HUES64 (cell line): ENCODE measurements around the gene IREB2. TPM values are rescaled to one million over a fixed set of nuclear protein-coding genes. Genes with fewer than 3 reads are reported as not detected.
A peak's percentile ranks its signal among the peaks of the same experiment; 100 is the strongest.

Source experiments
- H3K27ac ChIP-seq: 2 replicates; pipeline ENCODE4 v1.7.0; 2013; ENCODE audit warnings: low read depth, low read length, inconsistent platforms
- H3K27me3 ChIP-seq: 2 replicates; pipeline ENCODE4 v1.6.1; 2013; ENCODE audit warnings: mild to moderate bottlenecking, low read length; ENCODE audit not compliant: insufficient read depth
- H3K36me3 ChIP-seq: 2 replicates; pipeline ENCODE4 v1.6.1; 2013; ENCODE audit warnings: mild to moderate bottlenecking, low read length; ENCODE audit not compliant: insufficient read depth
- H3K4me1 ChIP-seq: 2 replicates; pipeline ENCODE4 v1.6.1; 2013; ENCODE audit warnings: mild to moderate bottlenecking, low read length, moderate library complexity; ENCODE audit not compliant: insufficient read depth
- H3K4me3 ChIP-seq: 2 replicates; pipeline ENCODE4 v1.5.1; 2013; ENCODE audit warnings: mild to moderate bottlenecking, low read length, moderate library complexity
- H3K9ac ChIP-seq: 2 replicates; pipeline ENCODE4 v1.6.1; 2013; ENCODE audit warnings: mild to moderate bottlenecking, low read depth, low read length
- H3K9me3 ChIP-seq: 2 replicates; pipeline ENCODE4 v1.6.1; 2013; ENCODE audit warnings: low read depth, low read length; ENCODE audit not compliant: insufficient read depth
- WGBS: fragments of 150-250, 120-280 bp; methylation state at CpG from one replicate; pipeline ENCODE4 v1.1.7; 2013; ENCODE audit warnings: missing lambda C conversion rate; 5-methylcytosine and 5-hydroxymethylcytosine counted together
- polyA plus RNA-seq, 2 experiments: library from polyadenylated mRNA; stranded (reverse); fragments of 50-300 nt; gene quantifications; one replicate each; pipeline ENCODE4 v1.2.3, GENCODE V29; 2013

Gene IREB2
- polyA plus RNA-seq (2013, experiment 1 of 2), result 44.8 TPM
- 46.3 TPM for polyA plus RNA-seq (2013, experiment 2 of 2)

- WGBS, result under 1% methylated on average over 78 of the region's 78 CpGs
- H3K27ac ChIP-seq, result peak within 1 kb of the TSS; percentile 95
- H3K4me1 ChIP-seq, result 0 out of 2 replicates have a peak, but pooled peaks cover 10% of the 10 kb centered on the region
- peak within 1 kb of the TSS; percentile 99 for H3K9ac ChIP-seq
- H3K9me3 ChIP-seq, result no peaks in the 10 kb centered on the region
- no peaks in the 10 kb centered on the region for H3K27me3 ChIP-seq
- peaks cover 35% of the 10 kb centered on the region for H3K36me3 ChIP-seq
- peak within 1 kb of the TSS; percentile 95 for H3K4me3 ChIP-seq
These were observed at the start of gene IREB2 for GRCh38 chr15:78437762-78438618. TSS of gene IREB2 (plus strand) at chr15:78438216. CDS start at chr15:78438338, 122 bp downstream.

GRCh38 chr15:78388865-78389264, 49.2 kb upstream of the IREB2 start:
- WGBS, result 88% methylated on average over 11 of the region's 12 CpGs
- Histone ChIP-seq H3K27ac (no peak overlapping the region), H3K4me1 (peaks cover 33% of the 10 kb centered on the region), H3K36me3 (no peaks in the 10 kb centered on the region), H3K4me3 (no peak overlapping the region), H3K9me3 (no peaks in the 10 kb centered on the region), H3K27me3 (no peaks in the 10 kb centered on the region), H3K9ac (no peak overlapping the region)

- Histone ChIP-seq H3K4me1 (peaks cover 38% of the 10 kb centered on the region), H3K9me3 (no peaks in the 10 kb centered on the region), H3K9ac (no peak overlapping the region), H3K4me3 (no peak overlapping the region), H3K27me3 (no peaks in the 10 kb centered on the region), H3K27ac (no peak overlapping the region), H3K36me3 (no peaks in the 10 kb centered on the region)
- WGBS, result 50% methylated on average over 7 of the region's 7 CpGs
These were observed 48.7 kb upstream of the IREB2 start for GRCh38 chr15:78389322-78389721.

- 90% methylated on average over 2 of the region's 2 CpGs for WGBS
- Histone ChIP-seq H3K4me3 (no peak overlapping the region), H3K36me3 (no peaks in the 10 kb centered on the region), H3K27ac (no peak overlapping the region), H3K9me3 (no peaks in the 10 kb centered on the region), H3K9ac (no peak overlapping the region), H3K4me1 (peaks cover 42% of the 10 kb centered on the region), H3K27me3 (no peaks in the 10 kb centered on the region)
These were observed 48.3 kb upstream of the IREB2 start for GRCh38 chr15:78389738-78390137.

GRCh38 chr15:78390242-78390641, 47.8 kb upstream of the IREB2 start:
- Histone ChIP-seq H3K9ac (no peak overlapping the region), H3K4me3 (no peak overlapping the region), H3K27ac (no peak overlapping the region), H3K36me3 (no peaks in the 10 kb centered on the region), H3K27me3 (no peaks in the 10 kb centered on the region), H3K4me1 (peaks cover 47% of the 10 kb centered on the region), H3K9me3 (no peaks in the 10 kb centered on the region)
- WGBS, result 88% methylated on average over 1 of the region's 1 CpG

- Histone ChIP-seq H3K36me3 (no peaks in the 10 kb centered on the region), H3K27me3 (no peaks in the 10 kb centered on the region), H3K27ac (no peak overlapping the region), H3K9me3 (no peaks in the 10 kb centered on the region), H3K9ac (no peak overlapping the region), H3K4me3 (no peak overlapping the region), H3K4me1 (peaks cover 52% of the 10 kb centered on the region)
- WGBS, result 100% methylated on average over 3 of the region's 3 CpGs
These were observed 47.2 kb upstream of the IREB2 start for GRCh38 chr15:78390826-78391225.

- no peaks in the 10 kb centered on the region for H3K27me3 ChIP-seq
- H3K4me3 ChIP-seq, result no peak overlapping the region
- H3K9me3 ChIP-seq, result no peaks in the 10 kb centered on the region
- H3K36me3 ChIP-seq, result no peaks in the 10 kb centered on the region
- H3K27ac ChIP-seq, result no peak overlapping the region
- 97% methylated on average over 3 of the region's 3 CpGs for WGBS
- H3K9ac ChIP-seq, result no peak overlapping the region
- H3K4me1 ChIP-seq, result peaks cover 46% of the 10 kb centered on the region
These were observed 46.2 kb upstream of the IREB2 start for GRCh38 chr15:78391781-78392180.

- H3K36me3 ChIP-seq, result no peaks in the 10 kb centered on the region
- WGBS, result 57% methylated on average over 4 of the region's 4 CpGs
- no peaks in the 10 kb centered on the region for H3K27me3 ChIP-seq
- H3K4me3 ChIP-seq, result no peak overlapping the region
- H3K9me3 ChIP-seq, result no peaks in the 10 kb centered on the region
- no peak overlapping the region for H3K27ac ChIP-seq
- H3K4me1 ChIP-seq, result peaks cover 40% of the 10 kb centered on the region
- no peak overlapping the region for H3K9ac ChIP-seq
These were observed 45.6 kb upstream of the IREB2 start for GRCh38 chr15:78392430-78392829.

GRCh38 chr15:78393137-78393536, 44.9 kb upstream of the IREB2 start:
- H3K4me1 ChIP-seq, result peaks cover 35% of the 10 kb centered on the region
- H3K4me3 ChIP-seq, result no peak overlapping the region
- H3K27me3 ChIP-seq, result no peaks in the 10 kb centered on the region
- WGBS, result 91% methylated on average over 1 of the region's 1 CpG
- H3K9ac ChIP-seq, result no peak overlapping the region
- no peaks in the 10 kb centered on the region for H3K36me3 ChIP-seq
- H3K9me3 ChIP-seq, result no peaks in the 10 kb centered on the region
- no peak overlapping the region for H3K27ac ChIP-seq

- Histone ChIP-seq H3K9ac (no peak overlapping the region), H3K27me3 (no peaks in the 10 kb centered on the region), H3K4me1 (peaks cover 32% of the 10 kb centered on the region), H3K27ac (no peak overlapping the region), H3K36me3 (no peaks in the 10 kb centered on the region), H3K4me3 (no peak overlapping the region), H3K9me3 (no peaks in the 10 kb centered on the region)
- 71% methylated on average over 3 of the region's 3 CpGs for WGBS
These were observed 44.0 kb upstream of the IREB2 start for GRCh38 chr15:78394026-78394425.

GRCh38 chr15:78394981-78395616, 42.9 kb upstream of the IREB2 start:
- Histone ChIP-seq H3K4me3 (no peak overlapping the region), H3K27ac (peak overlapping the region; percentile 34; the same call in 1 of the 2 replicates), H3K36me3 (no peaks in the 10 kb centered on the region), H3K27me3 (no peaks in the 10 kb centered on the region), H3K4me1 (peaks cover 23% of the 10 kb centered on the region), H3K9ac (no peak overlapping the region), H3K9me3 (no peaks in the 10 kb centered on the region)
- 5% methylated on average over 13 of the region's 13 CpGs for WGBS
